ENCODE measurements around the gene CFAP65. TPM values are rescaled to one million over a fixed set of nuclear protein-coding genes. Genes with fewer than 3 reads are reported as not detected.

The CFAP65 gene
- total RNA-seq, 1 donor from 2014 or later: not detected

DNA sequence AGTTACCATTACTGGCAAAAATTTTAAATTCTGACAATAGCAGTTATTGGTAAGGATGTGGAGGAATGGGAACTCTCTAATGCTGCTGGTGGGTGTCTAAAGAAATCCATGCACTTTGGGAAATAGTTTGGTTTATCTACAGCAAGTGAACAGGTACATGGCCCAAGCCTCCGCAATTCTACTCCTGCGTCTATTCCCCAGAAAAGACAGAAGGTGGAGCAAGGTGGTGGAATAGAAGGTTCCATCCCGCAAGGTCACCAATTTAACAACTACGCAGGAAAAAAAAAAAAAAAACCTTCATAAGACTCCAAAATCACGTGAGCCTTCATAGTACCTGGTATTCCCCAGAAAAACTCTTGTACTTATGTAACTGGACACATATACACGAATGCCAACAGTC is 6.5 kb downstream of the CFAP65 start:
- H3K9ac ChIP-seq (ENCODE audit: low read depth in 1 of 3, low read length in 3 of 3): no peak overlapping the region
- no peaks in the 10 kb centered on the region for H3K9me3 ChIP-seq (ENCODE audit: control insufficient read depth in 3 of 3, low read length in 3 of 3)
- no peaks in the 10 kb centered on the region for H3K36me3 ChIP-seq (ENCODE audit: control insufficient read depth in 3 of 3, insufficient read depth in 3 of 3, low read length in 3 of 3)
- H3K27ac ChIP-seq (ENCODE audit: low read depth, low read length): no peak overlapping the region
- peaks cover 31 to 55% (median 36%) of the 10 kb centered on the region in 3 donors for H3K27me3 ChIP-seq (ENCODE audit: control insufficient read depth in 3 of 3, insufficient read depth in 3 of 3, low read length in 3 of 3)
- H3K4me1 ChIP-seq (ENCODE audit: control insufficient read depth in 3 of 3, insufficient read depth in 3 of 3, low read length in 3 of 3): no peaks in the 10 kb centered on the region
- H3K4me3 ChIP-seq (ENCODE audit: low read length in 3 of 3): no peak overlapping the region

DNA sequence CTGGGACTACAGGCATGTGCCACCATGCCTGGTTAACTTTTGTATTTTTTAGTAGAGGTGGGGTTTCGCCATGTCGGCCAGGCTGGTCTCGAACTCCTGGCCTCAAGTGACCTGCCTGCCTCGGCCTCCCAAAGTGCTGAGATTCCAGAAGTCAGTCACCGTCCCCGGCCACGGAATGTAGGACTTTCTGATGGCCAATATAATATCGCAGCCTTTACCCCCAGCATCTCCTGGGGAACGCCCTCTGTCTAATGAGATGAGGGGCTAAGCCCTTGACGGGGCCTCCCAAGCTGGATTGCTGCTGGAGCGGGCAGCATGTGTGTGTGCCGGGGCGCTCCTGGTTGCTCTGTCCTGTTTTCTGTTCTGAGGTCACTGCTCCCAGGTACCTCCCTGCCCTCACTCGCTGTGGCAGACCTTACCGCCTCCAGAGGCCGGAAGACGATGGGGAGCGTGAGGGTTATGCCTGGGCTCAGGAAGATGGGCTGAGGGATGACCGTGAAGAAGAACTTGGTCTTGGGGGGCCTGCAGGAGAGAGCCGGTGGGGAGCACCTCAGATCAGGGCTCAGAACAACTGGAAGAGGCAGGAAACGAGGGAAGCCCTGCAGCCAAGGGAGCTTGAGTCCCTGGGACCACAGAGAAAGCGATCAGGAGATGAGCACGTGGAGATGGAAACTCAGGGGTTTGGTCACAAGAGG is 9.1 kb downstream of the CFAP65 start:
- Histone ChIP-seq H3K9ac (ENCODE audit: low read depth in 1 of 3, low read length in 3 of 3) (no peak overlapping the region), H3K27ac (ENCODE audit: low read depth, low read length) (no peak overlapping the region), H3K36me3 (ENCODE audit: control insufficient read depth in 3 of 3, insufficient read depth in 3 of 3, low read length in 3 of 3) (no peaks in the 10 kb centered on the region), H3K4me3 (ENCODE audit: low read length in 3 of 3) (no peak overlapping the region), H3K4me1 (ENCODE audit: control insufficient read depth in 3 of 3, insufficient read depth in 3 of 3, low read length in 3 of 3) (no peaks in the 10 kb centered on the region), H3K27me3 (ENCODE audit: control insufficient read depth in 3 of 3, insufficient read depth in 3 of 3, low read length in 3 of 3) (peaks cover 20 to 47% (median 36%) of the 10 kb centered on the region in 3 donors), H3K9me3 (ENCODE audit: control insufficient read depth in 3 of 3, low read length in 3 of 3) (no peaks in the 10 kb centered on the region)

DNA sequence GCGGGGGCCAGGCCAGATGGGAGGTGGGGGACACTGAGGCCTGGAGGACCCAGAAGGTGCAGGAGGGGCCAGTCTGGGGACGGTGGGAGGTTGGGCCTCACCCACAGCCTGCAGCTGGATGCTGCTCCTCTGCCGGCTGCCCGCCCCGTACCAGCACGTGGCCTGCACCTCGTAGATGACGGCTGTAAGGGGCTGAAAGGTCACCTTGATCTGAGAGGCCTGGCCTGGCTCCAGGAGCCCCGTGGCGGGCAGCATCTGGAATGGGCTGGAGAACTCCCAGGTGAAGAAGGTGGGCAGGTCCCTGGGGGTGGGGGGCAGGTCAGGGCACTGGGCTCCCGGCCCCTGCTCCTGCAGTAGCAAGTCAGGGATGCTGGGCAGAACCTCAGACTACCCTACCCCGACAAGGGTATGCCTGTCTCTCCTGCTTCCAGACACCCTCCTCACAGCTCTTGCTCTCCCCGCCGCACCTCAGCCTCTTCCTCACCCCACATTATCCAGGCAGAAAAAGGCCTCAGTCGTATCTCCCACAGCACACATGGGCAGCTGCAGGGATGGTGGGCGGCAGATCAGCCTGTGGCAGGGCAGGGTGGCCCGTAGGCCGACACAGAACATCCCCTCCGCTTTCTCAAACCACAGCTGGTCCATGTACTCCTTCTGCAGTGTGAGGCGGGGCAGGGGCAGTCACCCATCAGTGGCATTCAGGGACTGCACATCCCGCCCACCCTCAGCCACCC is 10.1 kb downstream of the CFAP65 start:
- Histone ChIP-seq H3K27ac (ENCODE audit: low read depth, low read length) (no peak overlapping the region), H3K9me3 (ENCODE audit: control insufficient read depth in 3 of 3, low read length in 3 of 3) (no peaks in the 10 kb centered on the region), H3K27me3 (ENCODE audit: control insufficient read depth in 3 of 3, insufficient read depth in 3 of 3, low read length in 3 of 3) (peaks cover 20 to 45% (median 36%) of the 10 kb centered on the region in 3 donors), H3K4me3 (ENCODE audit: low read length in 3 of 3) (no peak overlapping the region), H3K36me3 (ENCODE audit: control insufficient read depth in 3 of 3, insufficient read depth in 3 of 3, low read length in 3 of 3) (no peaks in the 10 kb centered on the region), H3K4me1 (ENCODE audit: control insufficient read depth in 3 of 3, insufficient read depth in 3 of 3, low read length in 3 of 3) (no peaks in the 10 kb centered on the region), H3K9ac (ENCODE audit: low read depth in 1 of 3, low read length in 3 of 3) (no peak overlapping the region)

DNA sequence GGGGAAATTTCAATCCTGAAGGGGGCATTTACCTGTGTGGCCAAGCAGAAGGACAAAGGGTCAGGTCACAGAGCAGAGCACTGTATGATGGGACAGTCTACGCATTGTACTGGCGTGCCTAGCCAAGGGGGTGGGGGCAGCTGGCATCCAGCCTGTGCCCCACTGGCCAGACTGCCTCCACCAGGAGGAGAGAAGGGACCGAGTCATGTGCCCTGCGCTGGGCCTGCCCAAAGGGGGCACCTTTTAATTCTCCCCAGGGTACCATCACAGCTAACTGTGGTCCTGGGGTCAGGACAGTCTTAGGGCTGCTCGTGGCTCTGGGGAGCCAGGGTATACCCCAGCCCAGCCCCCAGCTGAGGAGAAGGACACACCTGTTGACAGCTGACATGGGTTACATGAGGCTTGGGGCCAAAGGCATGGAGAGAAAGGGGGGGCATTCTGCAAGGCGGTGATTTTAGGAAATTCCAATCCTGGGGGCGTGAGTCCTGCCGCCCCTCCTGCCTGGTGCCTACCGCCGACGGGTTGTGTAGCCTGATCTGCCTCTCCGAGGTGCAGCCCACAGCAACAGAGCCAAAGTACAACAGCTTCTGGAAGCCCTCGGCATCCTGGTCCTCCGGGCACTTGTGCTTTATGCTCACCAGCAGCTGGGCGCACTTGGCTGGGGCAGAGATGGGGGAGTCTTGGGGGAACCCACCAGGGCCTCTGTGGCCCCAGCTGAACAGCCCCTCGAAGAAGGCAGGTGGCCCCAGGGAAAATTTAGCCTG is 11.0 kb downstream of the CFAP65 start:
- Histone ChIP-seq H3K36me3 (ENCODE audit: control insufficient read depth in 3 of 3, insufficient read depth in 3 of 3, low read length in 3 of 3) (no peaks in the 10 kb centered on the region), H3K4me3 (ENCODE audit: low read length in 3 of 3) (no peak overlapping the region), H3K27me3 (ENCODE audit: control insufficient read depth in 3 of 3, insufficient read depth in 3 of 3, low read length in 3 of 3) (peaks cover 17 to 42% (median 29%) of the 10 kb centered on the region in 3 donors), H3K4me1 (ENCODE audit: control insufficient read depth in 3 of 3, insufficient read depth in 3 of 3, low read length in 3 of 3) (no peaks in the 10 kb centered on the region), H3K9ac (ENCODE audit: low read depth in 1 of 3, low read length in 3 of 3) (no peak overlapping the region), H3K9me3 (ENCODE audit: control insufficient read depth in 3 of 3, low read length in 3 of 3) (no peaks in the 10 kb centered on the region), H3K27ac (ENCODE audit: low read depth, low read length) (no peak overlapping the region)

DNA sequence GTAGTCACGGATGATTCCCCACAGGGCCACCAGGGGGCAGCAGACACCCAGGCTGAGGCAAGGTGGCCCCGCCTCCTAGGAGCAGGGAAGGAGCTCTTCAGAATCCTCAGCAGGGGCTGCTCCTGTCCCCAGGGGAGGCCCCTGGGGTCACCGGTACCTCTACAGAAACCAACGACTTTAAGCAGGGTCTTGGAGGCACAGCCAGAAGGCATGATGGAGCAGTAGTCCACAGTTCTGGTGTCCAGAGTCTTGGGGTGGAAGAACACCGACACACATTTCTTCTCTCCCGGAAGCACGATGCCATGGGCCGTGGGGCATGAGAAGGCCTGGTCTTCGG is 11.5 kb downstream of the CFAP65 start:
- no peaks in the 10 kb centered on the region for H3K9me3 ChIP-seq (ENCODE audit: control insufficient read depth in 3 of 3, low read length in 3 of 3)
- H3K27ac ChIP-seq (ENCODE audit: low read depth, low read length): no peak overlapping the region
- H3K9ac ChIP-seq (ENCODE audit: low read depth in 1 of 3, low read length in 3 of 3): no peak overlapping the region
- peaks cover 15 to 38% (median 29%) of the 10 kb centered on the region in 3 donors for H3K27me3 ChIP-seq (ENCODE audit: control insufficient read depth in 3 of 3, insufficient read depth in 3 of 3, low read length in 3 of 3)
- no peaks in the 10 kb centered on the region for H3K4me1 ChIP-seq (ENCODE audit: control insufficient read depth in 3 of 3, insufficient read depth in 3 of 3, low read length in 3 of 3)
- no peaks in the 10 kb centered on the region for H3K36me3 ChIP-seq (ENCODE audit: control insufficient read depth in 3 of 3, insufficient read depth in 3 of 3, low read length in 3 of 3)
- no peak overlapping the region for H3K4me3 ChIP-seq (ENCODE audit: low read length in 3 of 3)

DNA sequence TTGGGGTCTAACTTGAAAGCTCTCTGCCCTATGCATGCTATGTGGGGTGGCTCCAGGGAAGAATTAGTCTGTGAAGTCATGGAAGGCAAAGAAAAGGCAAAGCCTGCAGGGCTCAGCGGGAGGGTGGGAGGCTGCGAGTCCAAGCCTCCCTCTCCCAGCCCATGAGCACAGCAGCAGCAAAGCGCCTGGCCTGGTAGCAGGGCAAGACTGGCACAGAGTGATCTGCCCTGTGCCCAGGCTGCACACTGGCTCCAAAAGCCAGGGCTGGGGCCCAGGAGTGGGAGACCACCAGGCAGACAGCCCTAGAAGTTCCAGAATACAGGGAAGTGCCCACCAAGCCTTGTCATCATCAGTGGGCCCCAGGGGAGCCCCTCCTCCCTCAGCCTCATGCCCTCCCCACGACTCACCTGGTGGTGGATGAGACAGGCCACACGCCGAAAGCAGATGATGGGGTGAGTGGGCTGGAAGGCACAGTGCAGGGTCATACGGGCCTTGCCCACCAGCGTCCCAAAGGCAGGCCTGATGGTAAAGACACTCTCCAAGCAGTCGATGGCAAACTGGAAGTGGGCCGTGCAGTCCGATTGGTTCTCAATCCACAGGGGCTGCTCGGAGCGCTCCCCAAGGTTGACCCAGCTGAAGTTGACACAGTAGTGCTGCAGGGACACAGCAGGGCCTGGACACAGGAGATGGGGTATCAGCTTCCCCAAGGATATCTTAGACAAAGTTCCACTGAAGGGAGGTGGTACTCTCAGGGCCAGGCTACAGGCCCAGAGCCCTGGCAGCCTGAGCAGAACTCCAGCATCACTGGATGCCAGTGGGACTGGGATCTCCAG is 12.1 kb downstream of the CFAP65 start:
- Histone ChIP-seq H3K36me3 (ENCODE audit: control insufficient read depth in 3 of 3, insufficient read depth in 3 of 3, low read length in 3 of 3) (no peaks in the 10 kb centered on the region), H3K27ac (ENCODE audit: low read depth, low read length) (no peak overlapping the region), H3K27me3 (ENCODE audit: control insufficient read depth in 3 of 3, insufficient read depth in 3 of 3, low read length in 3 of 3) (peaks cover 15 to 36% (median 29%) of the 10 kb centered on the region in 3 donors), H3K4me1 (ENCODE audit: control insufficient read depth in 3 of 3, insufficient read depth in 3 of 3, low read length in 3 of 3) (no peaks in the 10 kb centered on the region), H3K9me3 (ENCODE audit: control insufficient read depth in 3 of 3, low read length in 3 of 3) (no peaks in the 10 kb centered on the region), H3K4me3 (ENCODE audit: low read length in 3 of 3) (no peak overlapping the region), H3K9ac (ENCODE audit: low read depth in 1 of 3, low read length in 3 of 3) (no peak overlapping the region)

DNA sequence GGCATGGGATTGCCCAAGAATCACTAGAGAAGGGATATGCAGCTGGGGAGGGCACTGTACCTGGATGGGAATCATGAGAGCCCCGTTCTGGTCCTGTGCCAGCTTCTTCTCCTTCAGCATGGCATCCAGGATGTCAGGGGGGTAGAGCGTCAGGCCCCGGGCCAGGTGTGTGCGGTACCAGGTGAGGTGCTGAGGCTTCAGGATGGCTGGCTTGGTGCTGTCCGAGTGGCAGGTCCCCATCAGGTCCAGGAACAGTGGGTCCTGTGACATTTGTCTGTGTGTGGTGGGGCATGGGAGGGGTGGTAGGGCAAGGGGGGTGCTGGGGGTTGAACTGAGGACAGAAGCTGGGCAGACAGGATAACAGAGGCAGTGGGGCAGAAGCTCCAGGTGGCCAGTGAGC is 13.2 kb downstream of the CFAP65 start:
- Histone ChIP-seq H3K4me1 (ENCODE audit: control insufficient read depth in 3 of 3, insufficient read depth in 3 of 3, low read length in 3 of 3) (no peaks in the 10 kb centered on the region), H3K9me3 (ENCODE audit: control insufficient read depth in 3 of 3, low read length in 3 of 3) (no peaks in the 10 kb centered on the region), H3K27ac (ENCODE audit: low read depth, low read length) (no peak overlapping the region), H3K9ac (ENCODE audit: low read depth in 1 of 3, low read length in 3 of 3) (no peak overlapping the region), H3K36me3 (ENCODE audit: control insufficient read depth in 3 of 3, insufficient read depth in 3 of 3, low read length in 3 of 3) (no peaks in the 10 kb centered on the region), H3K4me3 (ENCODE audit: low read length in 3 of 3) (no peak overlapping the region), H3K27me3 (ENCODE audit: control insufficient read depth in 3 of 3, insufficient read depth in 3 of 3, low read length in 3 of 3) (peaks cover 15 to 46% (median 30%) of the 10 kb centered on the region in 3 donors)

DNA sequence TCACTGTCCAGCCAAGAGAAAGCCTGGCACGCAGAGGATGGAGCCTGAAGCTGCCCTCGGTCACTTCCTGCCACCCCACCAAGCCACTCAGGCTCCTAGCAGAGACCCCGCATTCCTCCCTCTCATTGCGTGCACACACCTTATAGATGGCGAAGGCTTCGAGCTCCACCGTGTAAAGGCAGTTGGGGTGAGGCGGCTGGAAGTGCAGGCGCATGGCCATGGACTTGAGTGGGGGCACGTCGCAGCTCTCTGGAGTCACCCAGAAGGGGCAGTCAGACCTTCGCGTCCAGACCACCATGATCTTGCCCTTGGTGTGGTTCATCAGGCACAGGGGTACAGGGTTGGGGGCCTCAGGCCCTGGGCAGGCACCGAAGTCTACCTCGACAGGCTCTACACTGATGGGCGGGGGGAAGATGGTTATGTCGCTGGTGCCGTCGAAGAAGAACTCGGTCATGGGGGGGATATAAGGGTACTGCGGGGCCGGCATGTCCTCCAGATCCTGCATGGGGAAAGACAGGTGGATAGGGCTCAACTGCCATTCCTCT is 13.7 kb downstream of the CFAP65 start:
- H3K4me1 ChIP-seq (ENCODE audit: control insufficient read depth in 3 of 3, insufficient read depth in 3 of 3, low read length in 3 of 3): no peaks in the 10 kb centered on the region
- H3K9ac ChIP-seq (ENCODE audit: low read depth in 1 of 3, low read length in 3 of 3): no peak overlapping the region
- no peak overlapping the region for H3K4me3 ChIP-seq (ENCODE audit: low read length in 3 of 3)
- peaks cover 14 to 46% (median 32%) of the 10 kb centered on the region in 3 donors for H3K27me3 ChIP-seq (ENCODE audit: control insufficient read depth in 3 of 3, insufficient read depth in 3 of 3, low read length in 3 of 3)
- no peak overlapping the region for H3K27ac ChIP-seq (ENCODE audit: low read depth, low read length)
- no peaks in the 10 kb centered on the region for H3K36me3 ChIP-seq (ENCODE audit: control insufficient read depth in 3 of 3, insufficient read depth in 3 of 3, low read length in 3 of 3)
- H3K9me3 ChIP-seq (ENCODE audit: control insufficient read depth in 3 of 3, low read length in 3 of 3): no peaks in the 10 kb centered on the region

DNA sequence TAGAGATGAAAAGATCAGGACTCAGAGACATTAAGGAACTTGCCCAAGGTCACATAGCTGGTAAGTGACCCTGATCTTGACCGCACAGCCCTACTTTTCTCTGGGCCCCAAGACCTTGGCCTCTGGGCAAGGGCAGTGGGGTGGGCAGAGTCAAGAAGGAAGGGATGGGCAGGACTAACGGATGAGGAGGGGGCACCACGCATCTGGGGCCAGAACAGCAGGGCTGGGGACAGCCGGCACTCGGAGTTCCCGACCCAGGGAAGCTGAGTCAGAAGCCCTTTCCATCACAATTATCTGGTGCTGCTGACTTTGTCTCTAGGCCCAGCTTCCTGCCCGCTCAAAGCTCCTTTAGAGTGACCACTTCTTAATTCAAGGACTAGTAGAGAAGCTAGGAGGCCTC is 14.4 kb downstream of the CFAP65 start:
- Histone ChIP-seq H3K9me3 (ENCODE audit: control insufficient read depth in 3 of 3, low read length in 3 of 3) (no peaks in the 10 kb centered on the region), H3K36me3 (ENCODE audit: control insufficient read depth in 3 of 3, insufficient read depth in 3 of 3, low read length in 3 of 3) (no peaks in the 10 kb centered on the region), H3K4me3 (ENCODE audit: low read length in 3 of 3) (no peak overlapping the region), H3K27ac (ENCODE audit: low read depth, low read length) (no peak overlapping the region), H3K4me1 (ENCODE audit: control insufficient read depth in 3 of 3, insufficient read depth in 3 of 3, low read length in 3 of 3) (no peaks in the 10 kb centered on the region), H3K27me3 (ENCODE audit: control insufficient read depth in 3 of 3, insufficient read depth in 3 of 3, low read length in 3 of 3) (peaks cover 9 to 45% (median 33%) of the 10 kb centered on the region in 3 donors), H3K9ac (ENCODE audit: low read depth in 1 of 3, low read length in 3 of 3) (no peak overlapping the region)

Data from skeletal muscle tissue (tissue), 4 donors.